NCI-H82 treated with DMSO at 0.1 percent for 48 hours (cell line): ENCODE results near the gene POLR1B.
"Not testable (repeated sequence)": the region's sequence is repeated elsewhere in the genome, so short reads cannot be mapped to it uniquely, and the experiment has no call there.

Experiments
- DNase-seq: peaks from one replicate; lab custom pipeline; 2025; ENCODE audit not compliant: unreplicated experiment; lab: John Stamatoyannopoulos, UW

Gene POLR1B, protein sequence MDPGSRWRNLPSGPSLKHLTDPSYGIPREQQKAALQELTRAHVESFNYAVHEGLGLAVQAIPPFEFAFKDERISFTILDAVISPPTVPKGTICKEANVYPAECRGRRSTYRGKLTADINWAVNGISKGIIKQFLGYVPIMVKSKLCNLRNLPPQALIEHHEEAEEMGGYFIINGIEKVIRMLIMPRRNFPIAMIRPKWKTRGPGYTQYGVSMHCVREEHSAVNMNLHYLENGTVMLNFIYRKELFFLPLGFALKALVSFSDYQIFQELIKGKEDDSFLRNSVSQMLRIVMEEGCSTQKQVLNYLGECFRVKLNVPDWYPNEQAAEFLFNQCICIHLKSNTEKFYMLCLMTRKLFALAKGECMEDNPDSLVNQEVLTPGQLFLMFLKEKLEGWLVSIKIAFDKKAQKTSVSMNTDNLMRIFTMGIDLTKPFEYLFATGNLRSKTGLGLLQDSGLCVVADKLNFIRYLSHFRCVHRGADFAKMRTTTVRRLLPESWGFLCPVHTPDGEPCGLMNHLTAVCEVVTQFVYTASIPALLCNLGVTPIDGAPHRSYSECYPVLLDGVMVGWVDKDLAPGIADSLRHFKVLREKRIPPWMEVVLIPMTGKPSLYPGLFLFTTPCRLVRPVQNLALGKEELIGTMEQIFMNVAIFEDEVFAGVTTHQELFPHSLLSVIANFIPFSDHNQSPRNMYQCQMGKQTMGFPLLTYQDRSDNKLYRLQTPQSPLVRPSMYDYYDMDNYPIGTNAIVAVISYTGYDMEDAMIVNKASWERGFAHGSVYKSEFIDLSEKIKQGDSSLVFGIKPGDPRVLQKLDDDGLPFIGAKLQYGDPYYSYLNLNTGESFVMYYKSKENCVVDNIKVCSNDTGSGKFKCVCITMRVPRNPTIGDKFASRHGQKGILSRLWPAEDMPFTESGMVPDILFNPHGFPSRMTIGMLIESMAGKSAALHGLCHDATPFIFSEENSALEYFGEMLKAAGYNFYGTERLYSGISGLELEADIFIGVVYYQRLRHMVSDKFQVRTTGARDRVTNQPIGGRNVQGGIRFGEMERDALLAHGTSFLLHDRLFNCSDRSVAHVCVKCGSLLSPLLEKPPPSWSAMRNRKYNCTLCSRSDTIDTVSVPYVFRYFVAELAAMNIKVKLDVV

DNA sequence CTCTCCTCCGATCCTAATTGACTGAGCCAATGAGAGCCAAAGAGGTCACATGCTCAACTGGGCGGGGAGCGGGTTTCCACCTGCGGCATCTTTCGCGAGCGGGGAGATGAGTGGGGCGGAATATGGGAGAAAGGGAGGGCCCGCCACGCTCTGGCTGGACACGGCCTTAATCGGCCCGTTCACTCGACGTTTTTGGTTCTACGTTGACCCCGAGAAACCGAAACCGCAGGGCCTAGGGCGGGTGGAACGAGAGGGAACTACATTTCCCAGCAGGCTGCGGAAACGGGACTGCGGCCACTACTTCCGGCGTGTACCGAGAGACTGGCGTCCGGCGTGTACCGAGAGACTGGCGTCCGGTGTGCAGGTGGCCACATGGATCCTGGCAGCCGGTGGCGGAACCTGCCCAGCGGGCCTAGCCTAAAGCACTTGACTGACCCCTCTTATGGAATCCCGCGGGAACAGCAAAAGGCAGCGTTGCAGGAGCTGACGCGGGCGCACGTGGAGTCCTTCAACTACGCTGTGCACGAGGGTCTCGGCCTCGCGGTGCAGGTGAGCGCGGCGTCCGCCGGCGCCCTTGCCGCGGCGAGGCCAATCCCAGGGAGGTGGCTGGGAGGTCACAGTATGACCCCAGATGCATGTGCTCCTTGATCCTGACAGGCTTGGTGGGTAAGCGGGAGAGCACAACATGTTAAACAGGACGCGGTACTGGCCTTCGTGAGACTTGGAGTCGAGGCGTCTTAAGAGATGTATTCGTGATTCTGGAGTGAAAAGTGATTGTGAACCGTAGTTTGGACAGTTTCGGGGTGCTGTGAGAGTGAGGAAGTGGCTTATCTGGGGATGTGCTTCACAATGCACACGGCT is at the start of gene POLR1B:
TSS of gene POLR1B (plus strand) at position 343 of the 861 bp plus-strand sequence. CDS start at position 373, 30 bp downstream.
- DNase-seq: peak; percentile 74

DNA sequence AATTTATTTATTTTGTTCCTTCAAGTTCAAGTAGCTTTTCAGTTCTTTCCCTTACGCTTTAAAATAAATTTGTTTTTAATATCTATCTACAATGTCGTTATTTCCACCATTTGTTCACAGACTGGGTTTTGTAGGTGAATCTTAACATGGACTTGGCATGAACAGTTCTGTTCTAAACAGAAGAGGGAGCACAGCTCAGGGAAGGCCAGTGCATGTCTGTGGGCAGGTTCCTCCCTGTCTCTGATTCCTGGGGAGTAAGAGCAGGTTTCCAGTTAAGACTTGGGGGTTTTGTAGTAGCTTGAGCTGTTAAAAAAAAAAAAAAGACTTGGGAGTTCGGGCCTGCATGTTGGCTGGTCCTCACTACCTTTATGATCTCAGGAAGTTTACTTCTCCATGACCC is 49.2 kb upstream of the POLR1B start:
- no peak for DNase-seq

DNA sequence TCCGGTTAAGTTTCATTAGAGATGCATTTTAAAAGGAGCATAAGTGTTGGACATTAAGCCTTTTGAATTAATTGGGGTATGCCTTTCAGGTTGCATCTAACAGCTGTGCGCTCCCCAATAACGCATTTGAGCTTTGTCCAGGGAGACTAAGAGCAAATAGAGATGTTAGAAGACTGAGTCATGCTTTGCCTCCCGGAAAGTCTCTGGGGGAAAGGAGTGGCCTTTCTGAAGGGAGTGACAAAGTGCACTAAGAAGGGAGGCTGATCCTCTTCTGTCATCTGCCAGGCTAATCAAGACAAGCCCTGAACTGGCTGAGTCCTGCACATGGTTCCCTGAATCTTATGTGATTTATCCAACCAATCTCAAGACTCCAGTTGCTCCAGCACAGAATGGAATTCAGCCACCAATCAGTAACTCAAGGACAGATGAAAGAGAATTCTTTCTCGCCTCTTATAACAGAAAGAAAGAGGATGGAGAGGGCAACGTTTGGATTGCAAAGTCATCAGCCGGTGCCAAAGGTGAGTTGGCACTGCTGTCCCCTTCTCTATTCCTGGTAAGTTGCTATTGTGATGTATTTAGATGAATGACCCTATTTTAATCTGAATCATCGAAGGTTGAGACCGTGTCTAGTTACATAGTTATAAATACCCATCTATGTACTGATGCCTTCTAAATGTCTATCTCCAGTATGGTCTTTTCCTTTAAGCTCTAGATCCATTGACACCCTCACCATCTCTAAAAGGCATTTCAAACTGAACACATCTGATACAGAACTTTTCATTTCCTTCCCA is 48.2 kb upstream of the POLR1B start:
- peak; percentile 80 for DNase-seq

DNA sequence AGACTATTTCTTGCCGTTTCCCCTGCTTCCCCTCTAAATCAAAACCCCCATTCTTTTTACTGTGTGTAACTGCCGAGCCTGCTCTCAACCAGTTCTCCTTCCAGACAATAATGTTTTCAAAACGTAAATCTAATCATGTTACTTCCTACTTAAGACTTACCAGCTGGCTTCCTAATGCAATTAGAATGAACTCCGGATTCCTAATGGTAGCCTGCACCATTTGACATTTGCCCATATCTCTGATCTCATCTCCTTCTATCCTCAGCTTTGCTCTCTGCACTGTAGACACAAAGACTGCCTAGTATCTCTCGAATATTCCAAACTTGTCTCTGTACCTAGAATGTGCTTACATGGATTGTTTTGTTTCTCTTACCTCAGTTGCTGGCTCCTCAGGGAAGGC is 47.4 kb upstream of the POLR1B start:
- DNase-seq: peak; percentile 96

DNA sequence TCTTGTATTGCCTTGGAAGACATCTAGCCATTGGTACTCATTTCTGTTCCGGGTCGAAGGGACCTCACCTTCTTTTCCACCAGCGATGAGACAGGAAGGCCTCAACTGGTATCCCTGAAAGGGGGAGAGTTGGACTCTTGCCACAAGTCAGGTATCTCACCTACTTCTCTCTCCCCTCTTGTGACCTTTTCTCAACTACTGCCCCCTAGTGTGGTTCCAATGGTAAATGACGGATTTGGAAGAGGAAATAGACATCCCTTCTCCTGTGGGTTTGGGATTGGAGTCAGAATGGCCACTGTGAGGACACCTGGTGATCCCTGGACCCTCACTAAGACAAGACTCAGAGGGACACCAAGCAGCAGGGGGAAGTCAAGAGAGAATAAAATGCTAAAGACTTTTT is 46.4 kb upstream of the POLR1B start:
- DNase-seq: not testable (repeated sequence)

DNA sequence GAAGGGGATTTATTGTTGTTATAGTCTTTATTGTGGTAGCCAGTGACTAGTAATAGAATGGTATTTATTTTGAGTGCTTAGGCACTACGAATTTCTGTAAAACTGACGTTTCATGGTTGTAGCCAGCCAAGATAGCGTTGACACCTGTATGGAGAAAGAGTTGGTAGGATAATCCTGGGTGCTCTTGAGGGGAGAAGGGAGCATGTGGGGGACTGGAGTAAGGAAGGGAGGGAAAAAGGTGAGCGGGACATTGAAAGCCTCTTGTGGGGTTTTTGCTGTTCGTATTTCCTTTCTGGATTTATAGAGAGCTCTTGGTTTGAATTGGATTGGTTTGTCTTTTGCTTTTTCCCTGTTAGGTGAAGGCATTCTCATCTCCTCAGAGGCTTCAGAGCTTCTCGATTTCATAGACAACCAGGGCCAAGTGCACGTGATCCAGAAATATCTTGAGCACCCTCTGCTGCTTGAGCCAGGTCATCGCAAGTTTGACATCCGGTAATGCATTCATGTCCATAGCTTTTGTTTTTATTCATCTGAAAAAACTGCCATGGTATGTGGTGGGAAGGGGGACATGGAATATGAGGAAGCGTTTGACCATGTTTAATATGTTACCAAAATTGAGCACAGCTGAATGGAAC is 41.3 kb upstream of the POLR1B start:
- peak; percentile 8 for DNase-seq

DNA sequence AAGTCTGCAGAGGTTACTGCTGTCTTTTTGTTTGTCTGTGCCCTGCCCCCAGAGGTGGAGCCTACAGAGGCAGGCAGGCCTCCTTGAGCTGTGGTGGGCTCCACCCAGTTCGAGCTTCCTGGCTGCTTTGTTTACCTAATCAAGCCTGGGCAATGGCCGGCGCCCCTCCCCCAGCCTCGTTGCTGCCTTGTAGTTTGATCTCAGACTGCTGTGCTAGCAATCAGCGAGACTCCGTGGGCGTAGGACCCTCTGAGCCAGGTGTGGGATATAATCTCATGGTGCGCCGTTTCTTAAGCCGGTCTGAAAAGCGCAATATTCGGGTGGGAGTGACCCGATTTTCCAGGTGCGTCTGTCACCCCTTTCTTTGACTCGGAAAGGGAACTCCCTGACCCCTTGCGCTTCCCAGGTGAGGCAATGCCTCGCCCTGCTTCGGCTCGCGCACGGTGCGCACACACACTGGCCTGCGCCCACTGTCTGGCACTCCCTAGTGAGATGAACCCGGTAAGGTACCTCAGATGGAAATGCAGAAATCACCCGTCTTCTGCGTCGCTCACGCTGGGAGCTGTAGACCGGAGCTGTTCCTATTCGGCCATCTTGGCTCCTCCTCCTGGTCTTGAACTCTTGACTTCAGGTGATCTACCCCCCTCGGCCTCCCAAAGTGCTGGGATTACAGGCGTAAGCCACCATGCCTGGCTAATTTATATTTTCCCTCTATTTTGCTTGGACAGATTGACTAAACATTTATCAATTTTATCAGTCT is 32.8 kb upstream of the POLR1B start:
- not testable (repeated sequence) for DNase-seq

DNA sequence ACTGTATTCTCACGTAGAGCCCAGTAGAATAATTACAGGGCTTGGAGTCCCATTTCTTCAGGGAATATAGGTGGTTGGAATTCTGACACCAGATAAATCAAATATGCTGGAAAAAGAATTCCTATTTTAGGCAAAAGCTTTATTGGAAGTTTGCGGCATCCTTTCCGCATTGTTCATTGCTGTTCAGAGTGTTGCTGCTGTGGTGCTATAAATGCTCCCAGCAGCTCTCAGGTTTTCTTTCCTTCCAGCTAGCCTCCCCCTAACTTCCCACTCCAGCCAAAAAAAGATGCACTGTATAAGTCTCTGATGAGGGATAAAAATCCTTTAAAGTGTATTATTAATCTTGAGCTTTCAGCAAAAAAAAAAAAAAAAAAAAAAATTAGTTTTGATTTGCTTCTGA is 25.5 kb upstream of the POLR1B start:
- no peak for DNase-seq

DNA sequence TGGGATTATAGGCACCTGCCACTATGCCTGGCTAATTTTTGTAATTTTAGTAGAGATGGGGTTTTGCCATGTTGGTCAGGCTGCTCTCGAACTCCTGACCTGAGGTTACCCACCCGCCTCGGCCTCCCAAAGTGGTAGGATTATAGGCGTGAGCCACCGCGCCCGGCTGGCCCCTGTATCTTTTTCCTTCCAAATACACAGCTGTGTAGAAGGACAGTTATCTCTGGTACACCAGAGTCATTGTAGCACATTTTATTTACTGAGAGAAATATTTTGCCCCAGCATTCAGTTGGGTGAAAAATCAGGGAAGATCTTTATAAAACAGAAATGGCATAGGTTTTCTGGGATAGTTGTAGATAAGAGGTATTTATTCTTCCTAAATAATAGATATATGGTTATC is 23.5 kb upstream of the POLR1B start:
- no peak for DNase-seq

DNA sequence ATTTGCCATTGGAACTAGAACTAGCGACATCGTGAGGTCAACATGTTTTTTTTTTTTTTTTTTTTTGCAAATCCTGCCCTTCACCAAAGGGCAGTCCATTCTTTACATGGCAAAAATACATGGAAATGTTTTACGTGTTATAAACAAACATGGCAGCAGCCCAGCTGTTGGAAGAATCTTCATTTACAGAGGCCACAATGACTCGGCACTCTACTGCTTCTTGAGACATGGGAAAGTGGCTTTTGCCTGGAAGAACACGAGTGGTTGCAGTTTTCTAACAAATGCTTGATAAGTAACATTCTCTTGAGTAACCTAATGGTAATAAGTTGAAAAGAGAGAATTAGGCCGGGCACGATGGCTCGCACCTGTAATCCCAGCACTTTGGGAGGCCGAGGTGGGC is 22.8 kb upstream of the POLR1B start:
- DNase-seq: no peak

DNA sequence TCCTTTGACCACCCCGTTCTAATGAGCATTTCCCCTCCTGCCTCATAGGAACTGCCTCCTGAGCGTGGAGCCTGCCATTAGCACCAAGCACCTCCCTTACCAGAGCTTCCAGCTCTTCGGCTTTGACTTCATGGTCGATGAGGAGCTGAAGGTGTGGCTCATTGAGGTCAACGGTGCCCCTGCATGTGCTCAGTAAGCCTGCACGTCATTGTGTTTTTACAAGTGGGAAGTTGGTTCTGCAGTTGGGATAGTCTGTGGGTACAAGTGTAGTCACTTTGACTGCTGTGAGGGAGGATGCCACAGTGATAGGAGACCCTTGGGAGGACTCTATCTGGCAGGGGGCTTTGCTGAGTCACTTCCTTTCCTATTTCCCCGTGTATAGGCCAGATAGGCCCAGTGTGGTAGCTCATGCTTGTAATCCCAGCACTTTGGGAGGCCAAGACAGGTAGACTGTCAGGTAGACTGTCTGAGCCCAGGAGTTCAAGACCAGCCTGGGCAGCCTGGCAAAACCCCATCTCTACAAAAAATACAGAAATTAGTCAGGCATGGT is 22.0 kb upstream of the POLR1B start:
- DNase-seq: no peak

DNA sequence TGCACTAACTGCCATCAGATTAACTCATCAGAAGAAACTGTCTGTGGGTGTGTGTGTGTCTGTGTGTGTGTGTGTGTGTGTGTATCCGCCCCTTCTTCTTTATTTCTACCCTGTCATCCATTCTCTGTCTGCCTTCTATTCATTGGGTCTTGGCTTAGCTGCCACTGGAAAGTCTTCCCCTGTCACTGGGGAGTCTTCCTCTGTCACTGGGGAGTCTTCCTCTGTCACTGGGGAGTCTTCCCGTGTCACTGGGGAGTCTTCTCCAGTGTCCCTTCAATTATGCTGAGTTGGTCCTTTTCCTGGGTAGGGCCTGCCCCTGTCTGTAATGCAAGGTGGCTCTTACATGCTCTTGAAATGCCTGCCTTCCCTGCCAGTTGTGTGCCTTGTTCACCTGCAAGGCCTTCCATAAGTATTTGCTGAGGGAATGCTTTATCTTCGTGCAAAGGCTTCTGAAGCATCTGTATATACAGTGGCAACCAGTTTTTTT is 18.9 kb upstream of the POLR1B start:
- DNase-seq: no peak

DNA sequence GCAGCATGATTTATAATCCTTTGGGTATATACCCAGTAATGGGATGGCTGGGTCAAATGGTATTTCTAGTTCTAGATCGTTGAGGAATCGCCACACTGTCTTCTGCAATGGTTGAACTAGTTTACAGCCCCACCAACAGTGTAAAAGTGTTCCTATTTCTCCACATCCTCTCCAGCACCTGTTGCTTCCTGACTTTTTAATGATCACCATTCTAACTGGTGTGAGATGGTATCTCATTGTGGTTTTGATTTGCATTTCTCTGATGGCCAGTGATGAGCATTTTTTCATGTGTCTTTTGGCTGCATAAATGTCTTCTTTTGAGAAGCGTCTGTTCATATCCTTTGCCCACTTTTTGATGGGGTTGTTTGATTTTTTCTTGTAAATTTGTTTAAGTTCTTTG is 18.0 kb upstream of the POLR1B start:
- not testable (repeated sequence) for DNase-seq

DNA sequence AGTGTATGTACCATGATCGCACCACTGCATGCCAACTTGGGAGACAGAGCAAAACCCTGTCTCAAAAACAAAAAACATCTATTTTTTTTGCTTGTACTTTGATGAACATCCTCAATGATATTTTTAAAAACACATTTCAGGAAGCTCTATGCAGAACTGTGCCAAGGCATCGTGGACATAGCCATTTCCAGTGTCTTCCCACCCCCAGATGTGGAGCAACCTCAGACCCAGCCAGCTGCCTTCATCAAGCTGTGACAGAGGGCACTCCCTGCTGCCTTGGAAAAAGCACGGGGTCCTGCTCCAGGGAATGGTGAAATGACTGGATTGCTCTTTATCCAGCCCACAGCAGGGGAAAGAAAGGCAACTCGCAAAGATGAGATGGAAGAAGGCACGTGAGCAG is 13.7 kb upstream of the POLR1B start:
- DNase-seq: no peak

DNA sequence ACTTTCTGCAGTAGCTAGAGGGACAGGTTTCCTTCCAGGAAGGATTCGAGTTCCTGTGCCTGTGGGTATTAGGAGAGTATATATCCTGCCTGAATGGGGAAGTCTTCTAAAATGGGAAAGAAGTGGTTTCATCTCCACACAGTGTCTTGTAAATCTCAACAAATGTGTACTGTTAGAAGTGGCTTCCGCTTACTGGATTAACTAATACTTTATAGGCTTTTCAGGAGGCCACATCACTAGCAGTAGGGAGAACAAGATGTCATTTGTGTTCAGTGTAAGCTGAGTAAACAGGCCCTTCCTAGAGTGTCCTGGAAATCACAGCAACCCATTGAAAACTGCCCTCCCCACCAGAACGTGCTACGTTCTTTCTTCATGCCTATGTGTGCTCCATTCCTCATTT is 12.5 kb upstream of the POLR1B start:
- DNase-seq: no peak

DNA sequence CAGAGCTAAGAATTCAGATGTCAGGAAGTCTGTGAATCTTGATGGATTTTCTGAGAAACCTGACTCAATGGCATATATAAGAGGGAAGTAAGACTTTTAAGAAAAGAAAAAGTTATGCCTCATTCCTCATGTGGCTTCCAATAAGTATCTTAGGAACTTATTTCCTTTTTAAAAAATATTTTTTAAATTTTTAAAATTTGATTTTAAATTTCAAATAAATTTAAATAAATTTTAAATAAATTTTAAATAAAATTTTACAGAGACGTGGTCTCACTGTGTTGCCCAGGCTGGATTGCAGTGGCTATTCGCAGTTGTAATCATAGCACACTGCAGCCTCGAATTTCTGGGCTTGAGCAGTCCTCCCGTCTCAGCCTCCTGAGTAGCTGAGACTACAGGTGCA is 11.5 kb upstream of the POLR1B start:
- DNase-seq: no peak

DNA sequence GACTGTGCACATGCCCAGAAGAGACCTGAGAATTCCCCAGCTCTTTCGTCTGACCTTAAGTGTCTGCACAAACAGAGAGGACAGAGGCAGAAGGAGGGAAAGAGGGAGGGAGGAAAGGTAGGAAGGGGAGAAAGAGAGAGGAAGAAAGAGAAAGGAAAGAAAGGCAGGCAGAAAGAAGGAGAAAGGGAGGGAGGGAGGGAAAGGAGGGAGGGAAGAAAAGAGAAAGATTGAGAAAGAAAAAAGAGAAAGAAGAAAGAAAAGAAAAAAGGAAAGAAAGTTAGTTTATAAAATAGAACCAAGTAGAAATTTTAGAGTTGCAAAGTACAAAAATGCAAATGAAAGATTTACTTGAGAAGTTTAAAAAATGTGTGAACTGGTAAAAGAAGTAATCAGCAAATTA is 7.4 kb upstream of the POLR1B start:
- DNase-seq: no peak

DNA sequence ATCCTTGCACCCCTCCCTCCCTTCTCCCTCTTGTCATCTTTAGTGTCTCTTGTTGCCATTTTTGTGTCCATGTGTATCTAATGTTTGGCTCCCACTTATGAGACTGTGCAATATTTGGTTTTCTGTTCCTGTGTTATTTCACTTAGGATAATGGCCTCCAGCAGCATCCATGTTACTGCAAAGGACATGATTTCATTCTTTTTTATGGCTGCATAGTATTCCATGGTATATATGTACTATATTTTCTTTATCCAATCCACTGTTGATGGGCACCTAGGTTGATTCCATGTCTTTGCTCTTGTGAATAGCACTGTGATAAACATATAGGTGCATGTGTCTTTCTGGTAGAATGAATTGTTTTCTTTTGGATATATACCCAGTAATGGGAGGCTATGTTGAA is 5.6 kb upstream of the POLR1B start:
- not testable (repeated sequence) for DNase-seq
